IPS DF 6.9 (cell line): ENCODE data around the gene ITIH5.

Experiments used
- DNase-seq: peaks from one replicate; pipeline ENCODE4 v3.0.0-alpha.2; 2013; ENCODE audit warnings: low read depth, low spot score
- H3K27ac ChIP-seq: one replicate; pipeline ENCODE4 v1.5.1; 2013; ENCODE audit warnings: low read length, control low read depth
- H3K27me3 ChIP-seq: 2 replicates; pipeline ENCODE4 v1.6.1; 2013; ENCODE audit warnings: mild to moderate bottlenecking, low read length; ENCODE audit not compliant: control insufficient read depth, insufficient read depth
- H3K36me3 ChIP-seq: 2 replicates; pipeline ENCODE4 v1.6.1; 2013; ENCODE audit warnings: low read length; ENCODE audit not compliant: control insufficient read depth, insufficient read depth
- H3K4me1 ChIP-seq: 2 replicates; pipeline ENCODE4 v1.6.1; 2013; ENCODE audit warnings: low read length; ENCODE audit not compliant: control insufficient read depth, insufficient read depth
- H3K4me3 ChIP-seq: 2 replicates; pipeline ENCODE4 v1.5.1; 2013; ENCODE audit warnings: mild to moderate bottlenecking, low read length
- H3K9me3 ChIP-seq: 2 replicates; pipeline ENCODE4 v1.6.1; 2013; ENCODE audit warnings: low read length, inconsistent platforms; ENCODE audit not compliant: control insufficient read depth, insufficient read depth
- WGBS: extraction: QIAGEN DNeasy Blood & Tissue Kit; methylation state at CpG from one replicate; pipeline ENCODE4 v1.1.7; 2013; ENCODE audit warnings: mixed read lengths, missing lambda C conversion rate; ENCODE audit not compliant: insufficient read length, insufficient coverage; 5-methylcytosine and 5-hydroxymethylcytosine counted together

The ITIH5 gene

GRCh38 chr10:7626283-7626682 lies 40.5 kb downstream of the ITIH5 start:
- no peaks in the 10 kb centered on the region for H3K4me1 ChIP-seq
- WGBS, result no CpG with 5 or more reads among the region's 10 CpGs
- DNase-seq, result no peak
- H3K9me3 ChIP-seq, result no peaks in the 10 kb centered on the region
- H3K27ac ChIP-seq, result no peak overlapping the region
- H3K36me3 ChIP-seq, result no peaks in the 10 kb centered on the region; the same call in 1 of the 2 replicates
- no peaks in the 10 kb centered on the region for H3K27me3 ChIP-seq
- no peak overlapping the region for H3K4me3 ChIP-seq

- Histone ChIP-seq H3K9me3 (no peaks in the 10 kb centered on the region), H3K36me3 (no peaks in the 10 kb centered on the region; the same call in 1 of the 2 replicates), H3K4me1 (no peaks in the 10 kb centered on the region), H3K4me3 (no peak overlapping the region), H3K27me3 (no peaks in the 10 kb centered on the region), H3K27ac (no peak overlapping the region)
- WGBS, result no CpG with 5 or more reads among the region's 7 CpGs
- no peak for DNase-seq
Measured at GRCh38 chr10:7625836-7626235, 40.9 kb downstream of the ITIH5 start.

GRCh38 chr10:7625009-7625408 lies 41.8 kb downstream of the ITIH5 start:
- Histone ChIP-seq H3K9me3 (no peaks in the 10 kb centered on the region), H3K36me3 (no peaks in the 10 kb centered on the region; the same call in 1 of the 2 replicates), H3K27me3 (no peaks in the 10 kb centered on the region), H3K27ac (no peak overlapping the region), H3K4me3 (no peak overlapping the region), H3K4me1 (no peaks in the 10 kb centered on the region)
- WGBS, result no CpG with 5 or more reads among the region's 2 CpGs
- no peak for DNase-seq

- Histone ChIP-seq H3K36me3 (no peaks in the 10 kb centered on the region), H3K27ac (no peak overlapping the region), H3K4me3 (no peak overlapping the region), H3K4me1 (no peaks in the 10 kb centered on the region), H3K27me3 (no peaks in the 10 kb centered on the region), H3K9me3 (no peaks in the 10 kb centered on the region)
- DNase-seq, result peak; percentile 43
- WGBS, result no CpG with 5 or more reads among the region's 6 CpGs
Measured at GRCh38 chr10:7622969-7623368, 43.8 kb downstream of the ITIH5 start.

- H3K4me1 ChIP-seq, result no peaks in the 10 kb centered on the region
- H3K36me3 ChIP-seq, result no peaks in the 10 kb centered on the region
- WGBS, result no CpG with 5 or more reads among the region's 2 CpGs
- H3K9me3 ChIP-seq, result no peaks in the 10 kb centered on the region
- H3K4me3 ChIP-seq, result no peak overlapping the region
- no peaks in the 10 kb centered on the region for H3K27me3 ChIP-seq
- DNase-seq, result no peak
- no peak overlapping the region for H3K27ac ChIP-seq
Measured at GRCh38 chr10:7618461-7618860, 48.3 kb downstream of the ITIH5 start.

- WGBS, result no CpG with 5 or more reads among the region's 3 CpGs
- no peaks in the 10 kb centered on the region for H3K4me1 ChIP-seq
- H3K36me3 ChIP-seq, result no peaks in the 10 kb centered on the region
- no peaks in the 10 kb centered on the region for H3K9me3 ChIP-seq
- no peak overlapping the region for H3K27ac ChIP-seq
- no peak overlapping the region for H3K4me3 ChIP-seq
- no peaks in the 10 kb centered on the region for H3K27me3 ChIP-seq
- no peak for DNase-seq
Measured at GRCh38 chr10:7611909-7612308, 54.9 kb downstream of the ITIH5 start.

- Histone ChIP-seq H3K27me3 (no peaks in the 10 kb centered on the region), H3K36me3 (no peaks in the 10 kb centered on the region), H3K27ac (no peak overlapping the region), H3K4me1 (no peaks in the 10 kb centered on the region), H3K9me3 (no peaks in the 10 kb centered on the region), H3K4me3 (no peak overlapping the region)
- no peak for DNase-seq
- no CpG with 5 or more reads among the region's 7 CpGs for WGBS
Measured at GRCh38 chr10:7610651-7611389, 55.9 kb downstream of the ITIH5 start.

- Histone ChIP-seq H3K27ac (no peak overlapping the region), H3K4me1 (no peaks in the 10 kb centered on the region), H3K27me3 (no peaks in the 10 kb centered on the region), H3K36me3 (no peaks in the 10 kb centered on the region), H3K4me3 (no peak overlapping the region), H3K9me3 (no peaks in the 10 kb centered on the region)
- WGBS, result no CpG with 5 or more reads among the region's 3 CpGs
- no peak for DNase-seq
Measured at GRCh38 chr10:7610026-7610425, 56.7 kb downstream of the ITIH5 start.

- no peak overlapping the region for H3K27ac ChIP-seq
- H3K27me3 ChIP-seq, result no peaks in the 10 kb centered on the region
- H3K36me3 ChIP-seq, result no peaks in the 10 kb centered on the region
- no peaks in the 10 kb centered on the region for H3K4me1 ChIP-seq
- no peak for DNase-seq
- no peaks in the 10 kb centered on the region for H3K9me3 ChIP-seq
- WGBS, result no CpG with 5 or more reads among the region's 5 CpGs
- H3K4me3 ChIP-seq, result no peak overlapping the region
Measured at GRCh38 chr10:7609556-7609955, 57.2 kb downstream of the ITIH5 start.

- Histone ChIP-seq H3K9me3 (no peaks in the 10 kb centered on the region), H3K27ac (no peak overlapping the region), H3K4me1 (no peaks in the 10 kb centered on the region), H3K4me3 (no peak overlapping the region), H3K27me3 (no peaks in the 10 kb centered on the region), H3K36me3 (no peaks in the 10 kb centered on the region)
- WGBS, result no CpG with 5 or more reads among the region's 11 CpGs
- no peak for DNase-seq
Measured at GRCh38 chr10:7608001-7608400, 58.8 kb downstream of the ITIH5 start.

- H3K27ac ChIP-seq, result no peak overlapping the region
- H3K27me3 ChIP-seq, result no peaks in the 10 kb centered on the region
- H3K9me3 ChIP-seq, result no peaks in the 10 kb centered on the region
- no peak overlapping the region for H3K4me3 ChIP-seq
- H3K4me1 ChIP-seq, result no peaks in the 10 kb centered on the region
- DNase-seq, result no peak
- no peaks in the 10 kb centered on the region for H3K36me3 ChIP-seq
- WGBS, result no CpG with 5 or more reads among the region's 4 CpGs
Measured at GRCh38 chr10:7606951-7607404, 59.8 kb downstream of the ITIH5 start.
